Liver (tissue), 9 donors: ENCODE results near the gene NRG3. TPM values are rescaled to one million over a fixed set of nuclear protein-coding genes. Genes with fewer than 3 reads are reported as not detected.

Experiments used
- DNase-seq: peaks from one replicate; pipeline ENCODE4 v3.0.0-alpha.2; 2017; ENCODE audit warnings: low spot score
- H3K27ac ChIP-seq, 2 donors: one replicate each; pipeline ENCODE4 v1.7.0; 2013; ENCODE audit warnings: inconsistent platforms in 2 of 2, low read length in 2 of 2, control low read depth in 1 of 2, low read depth in 1 of 2, mild to moderate bottlenecking in 1 of 2
- H3K27me3 ChIP-seq, 4 donors: one replicate each; pipeline versions ENCODE4 v1.6.1 to v1.7.0; 2013; ENCODE audit warnings: low read length in 3 of 4, inconsistent platforms in 1 of 4, mild to moderate bottlenecking in 1 of 4, moderate library complexity in 1 of 4; ENCODE audit not compliant: control insufficient read depth in 4 of 4, insufficient read depth in 4 of 4
- H3K36me3 ChIP-seq, 4 donors: one replicate each; pipeline versions ENCODE4 v1.6.1 to v1.7.0; 2013; ENCODE audit warnings: low read length in 3 of 4, mild to moderate bottlenecking in 3 of 4, low read depth in 1 of 4, moderate library complexity in 1 of 4; ENCODE audit not compliant: control insufficient read depth in 4 of 4, insufficient read depth in 3 of 4
- H3K4me1 ChIP-seq, 4 donors: one replicate each; pipeline versions ENCODE4 v1.6.1 to v1.7.0; 2013; ENCODE audit warnings: low read length in 3 of 4, mild to moderate bottlenecking in 3 of 4, moderate library complexity in 1 of 4; ENCODE audit not compliant: control insufficient read depth in 4 of 4, insufficient read depth in 4 of 4
- H3K4me3 ChIP-seq, 3 donors: one replicate each; pipeline versions ENCODE4 v1.6.1 to v1.7.0; 2013; ENCODE audit warnings: low read length in 3 of 3, control low read depth in 1 of 3, low read depth in 1 of 3, mild to moderate bottlenecking in 1 of 3
- H3K9ac ChIP-seq, 2 donors: one replicate each; pipeline ENCODE4 v1.7.0; 2013; ENCODE audit warnings: low read length in 2 of 2, mild to moderate bottlenecking in 2 of 2, moderate library complexity in 2 of 2, control low read depth in 1 of 2, low read depth in 1 of 2
- H3K9me3 ChIP-seq, 4 donors: one replicate each; pipeline versions ENCODE4 v1.6.1 to v1.7.0; 2013; ENCODE audit warnings: low read length in 3 of 4; ENCODE audit not compliant: control insufficient read depth in 4 of 4
- ATF3 ChIP-seq: IDR thresholded peaks from 2 replicates; pipeline ENCODE4 v1.6.1; 2016; ENCODE audit warnings: antibody characterized with exemption
- CTCF ChIP-seq: fragments of 150-350 bp; IDR thresholded peaks from 2 replicates; pipeline ENCODE4 v1.5.1; 2017; ENCODE audit warnings: improper control_type of control experiment, low read depth, low read length; ENCODE audit not compliant: missing input control
- EGR1 ChIP-seq, 2 donors: IDR thresholded peaks; 2 replicates each; pipeline ENCODE4 v1.6.1; 2016 to 2018; ENCODE audit warnings: antibody characterized with exemption in 2 of 2, low read depth in 2 of 2
- FOXA1 ChIP-seq: IDR thresholded peaks from 2 replicates; pipeline ENCODE4 v1.6.1; 2016; ENCODE audit warnings: antibody characterized with exemption
- GABPA ChIP-seq, 2 donors: IDR thresholded peaks in 1 of 2; conservative IDR thresholded peaks in 1 of 2; 2 replicates each; pipeline ENCODE4 v1.6.1; 2016; ENCODE audit warnings: antibody characterized with exemption in 2 of 2, mild to moderate bottlenecking in 1 of 2, moderate library complexity in 1 of 2
- HNF4A ChIP-seq, 2 donors: conservative IDR thresholded peaks; 2 replicates each; pipeline ENCODE4 v1.6.1; 2016; ENCODE audit warnings: antibody characterized with exemption in 2 of 2, mild to moderate bottlenecking in 2 of 2
- HNF4G ChIP-seq: IDR thresholded peaks from 2 replicates; pipeline ENCODE4 v1.6.1; 2016; ENCODE audit warnings: antibody characterized with exemption
- NR2F2 ChIP-seq: IDR thresholded peaks from 2 replicates; pipeline ENCODE4 v1.6.1; 2016; ENCODE audit warnings: antibody characterized with exemption
- RAD21 ChIP-seq, 2 donors: IDR thresholded peaks; 2 replicates each; pipeline ENCODE4 v1.6.1; 2016; ENCODE audit warnings: antibody characterized with exemption in 2 of 2, mild to moderate bottlenecking in 2 of 2
- REST ChIP-seq: IDR thresholded peaks from 2 replicates; pipeline ENCODE4 v1.6.1; 2016; ENCODE audit warnings: antibody characterized with exemption, mild to moderate bottlenecking
- RXRA ChIP-seq, 2 donors: IDR thresholded peaks; 2 replicates each; pipeline ENCODE4 v1.6.1; 2017 to 2018; ENCODE audit warnings: antibody characterized with exemption in 2 of 2, mild to moderate bottlenecking in 1 of 2
- SP1 ChIP-seq: IDR thresholded peaks from 2 replicates; pipeline ENCODE4 v1.6.1; 2018; ENCODE audit warnings: antibody characterized with exemption, mild to moderate bottlenecking
- TAF1 ChIP-seq: conservative IDR thresholded peaks from 2 replicates; pipeline ENCODE4 v1.6.1; 2016; ENCODE audit warnings: antibody characterized with exemption, mild to moderate bottlenecking
- YY1 ChIP-seq: IDR thresholded peaks from 2 replicates; pipeline ENCODE4 v1.6.1; 2016; ENCODE audit warnings: antibody characterized with exemption, mild to moderate bottlenecking
- ZBTB33 ChIP-seq: IDR thresholded peaks from 2 replicates; pipeline ENCODE4 v1.6.1; 2016; ENCODE audit warnings: antibody characterized with exemption
- WGBS: extraction: QIAGEN DNeasy Blood & Tissue Kit; methylation state at CpG from one replicate; pipeline ENCODE4 v1.1.7; 2013; 5-methylcytosine and 5-hydroxymethylcytosine counted together
- polyA plus RNA-seq, 2 donors: library from polyadenylated mRNA; stranded (reverse) in 1 of 2; unstranded in 1 of 2; fragments of 200-250 nt in 1 of 2; fragments of >200 nt in 1 of 2; fragmentation: Nextera tagmentation in 1 of 2; extraction: Ambion mirVana in 1 of 2; gene quantifications; one replicate each; pipeline versions ENCODE4 v1.2.1 to v1.2.3, GENCODE V29; 2013 to 2015
- total RNA-seq, 2 donors: library from RNA; depleted of rRNA; stranded (reverse); fragments of >200 nt; gene quantifications; one replicate each; pipeline ENCODE4 v1.2.3, GENCODE V29; 2014
- TF ChIP-seq, protein P1 (sequence below): IDR thresholded peaks from 2 replicates; pipeline ENCODE4 v1.6.1; 2016; ENCODE audit warnings: antibody characterized with exemption
- donor health status: healthy.
- donor health status: healthy.
- donor health status: healthy.
- donor health status: healthy.
- donor health status: healthy.

NRG3 gene
- total and polyA plus RNA-seq, 4 donors = 0.24 to 3.7 (median 0.38) TPM

GRCh38 chr10:82084904-82085303, 209.9 kb downstream of the NRG3 start:
- Histone ChIP-seq H3K4me3 (no peak overlapping the region), H3K9me3 (no peaks in the 10 kb centered on the region), H3K27me3 (peaks cover 0 to 2% (median 0%) of the 10 kb centered on the region in 4 donors), H3K27ac (no peak overlapping the region), H3K9ac (no peak overlapping the region), H3K4me1 (no peaks in the 10 kb centered on the region), H3K36me3 (no peaks in the 10 kb centered on the region)
- 62% methylated on average over 7 of the region's 7 CpGs for WGBS
- TF ChIP-seq SP1 (no peak), GABPA (IDR thresholded peaks at IDR 0.05 in 1 of 2, conservative IDR thresholded peaks at IDR 0.05 in 1 of 2) (no peak), ZBTB33 (no peak), NR2F2 (no peak), EGR1 (IDR thresholded peaks at IDR 0.05; ENCODE audit: low read depth in 2 of 2) (no peak), HNF4G (no peak), HNF4A (conservative IDR thresholded peaks at IDR 0.05) (no peak), RXRA (IDR thresholded peaks at IDR 0.05) (no peak), RAD21 (IDR thresholded peaks at IDR 0.05) (no peak), REST (no peak), YY1 (no peak), ATF3 (no peak)
- TF ChIP-seq, protein P1, sequence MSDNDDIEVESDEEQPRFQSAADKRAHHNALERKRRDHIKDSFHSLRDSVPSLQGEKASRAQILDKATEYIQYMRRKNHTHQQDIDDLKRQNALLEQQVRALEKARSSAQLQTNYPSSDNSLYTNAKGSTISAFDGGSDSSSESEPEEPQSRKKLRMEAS = no peak
- DNase-seq = no peak

DNA sequence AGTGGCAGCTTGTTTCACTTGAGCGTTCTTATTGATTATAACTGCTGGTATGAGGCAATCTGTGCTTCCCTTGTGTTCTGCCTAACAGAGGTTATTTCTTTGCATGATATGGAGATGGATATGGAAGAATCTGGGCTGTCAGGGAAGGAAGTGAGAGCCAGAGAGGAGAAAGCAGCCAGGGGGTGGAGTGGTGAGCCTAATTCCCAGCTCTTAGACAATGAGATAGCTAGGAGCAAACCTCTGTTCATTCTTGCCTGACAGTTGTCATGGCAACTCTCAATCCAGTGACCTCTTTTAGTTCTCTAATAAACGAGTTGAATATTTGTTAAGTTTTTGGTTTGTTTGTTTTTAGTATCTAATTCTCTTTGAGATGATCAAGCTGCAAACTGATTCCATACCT, 214.3 kb downstream of the NRG3 start:
- DNase-seq = no peak
- Histone ChIP-seq H3K36me3 (no peaks in the 10 kb centered on the region), H3K9ac (no peak overlapping the region), H3K27ac (no peak overlapping the region), H3K4me3 (no peak overlapping the region), H3K4me1 (no peaks in the 10 kb centered on the region), H3K27me3 (peaks cover 0 to 2% (median 0%) of the 10 kb centered on the region in 4 donors), H3K9me3 (peaks cover 0 to 4% (median 0%) of the 10 kb centered on the region in 4 donors)
- 13% methylated on average over 2 of the region's 2 CpGs for WGBS
- TF ChIP-seq, protein P1 = no peak
- TF ChIP-seq TAF1 = no peak
- no peak for TF ChIP-seq HNF4G
- no peak for TF ChIP-seq FOXA1
- TF ChIP-seq RXRA (IDR thresholded peaks at IDR 0.05) = no peak
- TF ChIP-seq ATF3 = no peak
- TF ChIP-seq SP1 = no peak
- TF ChIP-seq CTCF = no peak
- no peak for TF ChIP-seq GABPA (IDR thresholded peaks at IDR 0.05 in 1 of 2, conservative IDR thresholded peaks at IDR 0.05 in 1 of 2)
- TF ChIP-seq YY1 = no peak
- no peak for TF ChIP-seq RAD21 (IDR thresholded peaks at IDR 0.05)
- TF ChIP-seq EGR1 (IDR thresholded peaks at IDR 0.05; ENCODE audit: low read depth in 2 of 2) = no peak
- no peak for TF ChIP-seq ZBTB33
- TF ChIP-seq NR2F2 = no peak
- no peak for TF ChIP-seq REST
